Endodermal cell (in vitro differentiated cells): ENCODE measurements around the gene ZBTB7C. TPM values are rescaled to one million over a fixed set of nuclear protein-coding genes. Genes with fewer than 3 reads are reported as not detected.

Experiments
- DNase-seq: peaks from one replicate; pipeline ENCODE4 v3.0.0-alpha.2; 2017
- H3K27ac ChIP-seq: 2 replicates; pipeline ENCODE4 v1.5.1; 2013; ENCODE audit warnings: mild to moderate bottlenecking, low read depth, low read length, moderate library complexity
- H3K27me3 ChIP-seq: 2 replicates; pipeline ENCODE4 v1.6.1; 2013; ENCODE audit warnings: mild to moderate bottlenecking, low read length, moderate library complexity; ENCODE audit not compliant: insufficient read depth, control insufficient read depth, poor library complexity, severe bottlenecking
- H3K36me3 ChIP-seq: 2 replicates; pipeline ENCODE4 v1.7.0; 2013; ENCODE audit warnings: mild to moderate bottlenecking, low read length, moderate library complexity; ENCODE audit not compliant: control insufficient read depth, insufficient read depth
- H3K4me1 ChIP-seq: one replicate; pipeline ENCODE4 v1.7.0; 2013; ENCODE audit warnings: low read length; ENCODE audit not compliant: control insufficient read depth, insufficient read depth
- H3K4me3 ChIP-seq: 2 replicates; pipeline ENCODE4 v1.5.1; 2013; ENCODE audit warnings: mild to moderate bottlenecking, low read length, moderate library complexity
- H3K9ac ChIP-seq: 2 replicates; pipeline ENCODE4 v1.6.1; 2013; ENCODE audit warnings: mild to moderate bottlenecking, low read length, moderate library complexity; ENCODE audit not compliant: poor library complexity, severe bottlenecking; ENCODE audit errors: extremely low read depth
- H3K9me3 ChIP-seq: 2 replicates; pipeline ENCODE4 v1.6.1; 2013; ENCODE audit warnings: mild to moderate bottlenecking, low read length, moderate library complexity; ENCODE audit not compliant: control insufficient read depth
- H3K27ac Mint-ChIP-seq: 2 replicates; pipeline ENCODE4 v1.8.0; 2020; ENCODE audit warnings: mixed read lengths
- H3K27me3 Mint-ChIP-seq: 2 replicates; pipeline ENCODE4 v1.8.0; 2021; ENCODE audit warnings: mild to moderate bottlenecking, mixed read lengths; ENCODE audit not compliant: insufficient read depth
- H3K36me3 Mint-ChIP-seq: 2 replicates; pipeline ENCODE4 v1.8.0; 2020; ENCODE audit warnings: low read depth, mixed read lengths
- H3K4me1 Mint-ChIP-seq: 2 replicates; pipeline ENCODE4 v1.8.0; 2020; ENCODE audit warnings: mixed read lengths
- H3K4me3 Mint-ChIP-seq: 2 replicates; pipeline ENCODE4 v1.8.0; 2020; ENCODE audit warnings: mild to moderate bottlenecking, moderate library complexity, mixed read lengths
- H3K9me3 Mint-ChIP-seq: 2 replicates; pipeline ENCODE4 v1.8.0; 2020; ENCODE audit warnings: mild to moderate bottlenecking, mixed read lengths
- WGBS, 2 experiments: methylation state at CpG; one replicate each; pipeline versions ENCODE4 v1.1.5 to v1.1.7; 2013; ENCODE audit warnings: missing lambda C conversion rate in 2 of 2, mixed read lengths in 1 of 2; ENCODE audit not compliant: insufficient coverage in 1 of 2, insufficient read length in 1 of 2; 5-methylcytosine and 5-hydroxymethylcytosine counted together
- total RNA-seq, 2 donors: library from RNA; stranded (reverse); fragmentation: NEBNext Ultra II Directional in 1 of 2; extraction: Animal tissue kit (Norgen Biotek cat#: 25700) in 1 of 2; gene quantifications; 2 replicates in 1 of 2; 3 replicates in 1 of 2; pipeline ENCODE4 v1.2.1, GENCODE V29; 2021
- TF ChIP-seq, protein P1 (sequence below): fragments of 200-600 bp; sonication (generic); conservative IDR thresholded peaks from 2 replicates; pipeline ENCODE4 v1.5.0; 2021; ENCODE audit warnings: antibody characterized with exemption, mild to moderate bottlenecking

The ZBTB7C gene
- total RNA-seq, 2 donors from 2014 or later, result 0.31 to 0.62 TPM

DNA sequence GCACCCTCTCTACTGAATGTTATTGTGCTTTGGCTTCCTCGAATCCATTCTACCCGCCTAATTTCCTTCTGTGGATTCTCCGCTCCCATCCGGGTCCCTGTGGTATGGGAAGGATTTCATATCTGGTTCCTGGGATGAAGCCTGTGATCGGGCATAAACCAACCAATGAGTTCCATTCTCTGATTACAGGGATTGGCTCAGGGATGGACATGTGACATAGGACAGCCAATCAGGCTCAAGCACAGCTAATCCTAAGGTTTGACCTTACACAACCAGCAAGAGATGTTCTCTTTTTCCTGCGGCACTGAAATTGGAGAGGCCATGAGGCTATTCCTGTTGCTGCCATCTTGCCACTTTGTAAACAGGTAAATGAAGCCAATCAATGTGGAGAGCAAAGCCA, 310.6 kb downstream of the ZBTB7C start:
- no peak overlapping the region for H3K27ac ChIP-seq
- WGBS, 2 experiments, result 85 to 89% methylated on average over 5 to 6 of the region's 6 CpGs
- no peaks in the 10 kb centered on the region for H3K36me3 Mint-ChIP-seq

DNA sequence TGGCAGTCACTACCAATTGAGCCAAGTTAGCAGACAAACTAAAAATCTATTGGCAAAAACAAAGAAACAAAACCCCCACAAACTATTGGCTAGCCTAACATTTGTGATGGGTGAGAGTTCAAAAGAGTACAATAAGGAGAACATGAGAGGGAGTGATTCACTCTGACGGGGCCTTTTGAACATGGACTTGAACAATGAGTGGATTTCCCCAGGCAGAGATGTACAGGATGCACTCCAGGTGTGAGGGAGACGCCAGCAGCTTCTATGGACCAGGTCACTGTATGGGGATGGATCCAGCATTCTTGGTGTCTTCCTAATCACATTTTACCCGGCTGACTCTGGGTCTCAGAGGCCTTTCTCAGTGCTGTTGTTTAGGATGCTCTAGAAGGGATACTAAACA, 311.2 kb downstream of the ZBTB7C start:
- Mint-ChIP-seq H3K36me3 (no peaks in the 10 kb centered on the region), H3K27ac (no peak overlapping the region)
- WGBS, 2 experiments, result 94 to 100% methylated on average over 2 to 3 of the region's 3 CpGs

More for the DNA sequence above, 310.6 kb downstream of the ZBTB7C start:
- Mint-ChIP-seq H3K27ac (no peak overlapping the region), H3K4me3 (no peak overlapping the region), H3K27me3 (no peaks in the 10 kb centered on the region), H3K4me1 (peaks cover 4% of the 10 kb centered on the region), H3K9me3 (no peaks in the 10 kb centered on the region)
- Histone ChIP-seq H3K9me3 (no peaks in the 10 kb centered on the region), H3K4me3 (no peak overlapping the region), H3K27me3 (no peaks in the 10 kb centered on the region), H3K9ac (no peak overlapping the region), H3K36me3 (no peaks in the 10 kb centered on the region), H3K4me1 (no peaks in the 10 kb centered on the region)
- DNase-seq, result no peak
- TF ChIP-seq, protein P1, sequence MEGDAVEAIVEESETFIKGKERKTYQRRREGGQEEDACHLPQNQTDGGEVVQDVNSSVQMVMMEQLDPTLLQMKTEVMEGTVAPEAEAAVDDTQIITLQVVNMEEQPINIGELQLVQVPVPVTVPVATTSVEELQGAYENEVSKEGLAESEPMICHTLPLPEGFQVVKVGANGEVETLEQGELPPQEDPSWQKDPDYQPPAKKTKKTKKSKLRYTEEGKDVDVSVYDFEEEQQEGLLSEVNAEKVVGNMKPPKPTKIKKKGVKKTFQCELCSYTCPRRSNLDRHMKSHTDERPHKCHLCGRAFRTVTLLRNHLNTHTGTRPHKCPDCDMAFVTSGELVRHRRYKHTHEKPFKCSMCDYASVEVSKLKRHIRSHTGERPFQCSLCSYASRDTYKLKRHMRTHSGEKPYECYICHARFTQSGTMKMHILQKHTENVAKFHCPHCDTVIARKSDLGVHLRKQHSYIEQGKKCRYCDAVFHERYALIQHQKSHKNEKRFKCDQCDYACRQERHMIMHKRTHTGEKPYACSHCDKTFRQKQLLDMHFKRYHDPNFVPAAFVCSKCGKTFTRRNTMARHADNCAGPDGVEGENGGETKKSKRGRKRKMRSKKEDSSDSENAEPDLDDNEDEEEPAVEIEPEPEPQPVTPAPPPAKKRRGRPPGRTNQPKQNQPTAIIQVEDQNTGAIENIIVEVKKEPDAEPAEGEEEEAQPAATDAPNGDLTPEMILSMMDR, result no peak

DNA sequence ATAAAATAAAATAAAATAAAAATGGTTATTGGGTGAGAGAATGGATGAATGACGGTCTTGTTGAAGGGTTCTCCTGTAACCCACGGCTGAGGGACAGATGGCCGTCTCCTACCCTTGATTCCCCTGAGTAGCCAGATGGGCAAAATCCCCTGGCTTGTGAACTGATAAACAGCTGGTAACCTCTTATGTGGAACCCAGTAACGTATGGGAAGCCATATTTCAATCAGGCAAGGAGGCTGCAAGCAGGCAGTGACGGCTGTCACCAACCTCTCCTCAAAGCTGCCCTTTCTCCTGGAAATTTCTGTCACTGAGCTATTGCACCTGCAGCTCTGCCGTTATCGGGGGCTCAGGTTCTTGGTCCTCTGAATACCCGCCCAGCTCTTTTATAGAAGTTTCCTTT, 313.5 kb downstream of the ZBTB7C start:
- TF ChIP-seq, protein P1, result no peak
- H3K4me3 ChIP-seq, result no peak overlapping the region
- Mint-ChIP-seq H3K9me3 (no peaks in the 10 kb centered on the region), H3K27ac (no peak overlapping the region), H3K4me3 (no peak overlapping the region), H3K27me3 (no peaks in the 10 kb centered on the region), H3K36me3 (no peaks in the 10 kb centered on the region), H3K4me1 (no peaks in the 10 kb centered on the region)
- H3K9ac ChIP-seq, result no peak overlapping the region
- H3K27ac ChIP-seq, result no peak overlapping the region
- no peaks in the 10 kb centered on the region for H3K36me3 ChIP-seq
- no peaks in the 10 kb centered on the region for H3K4me1 ChIP-seq
- H3K27me3 ChIP-seq, result no peaks in the 10 kb centered on the region
- no peak for DNase-seq
- 85 to 86% methylated on average over 8 of the region's 8 CpGs for WGBS, 2 experiments
- no peaks in the 10 kb centered on the region for H3K9me3 ChIP-seq

More for the DNA sequence above, 311.2 kb downstream of the ZBTB7C start:
- H3K9me3 ChIP-seq, result no peaks in the 10 kb centered on the region
- no peaks in the 10 kb centered on the region for H3K4me1 ChIP-seq
- H3K27ac ChIP-seq, result no peak overlapping the region
- Mint-ChIP-seq H3K27me3 (no peaks in the 10 kb centered on the region), H3K4me1 (peaks cover 4% of the 10 kb centered on the region), H3K4me3 (no peak overlapping the region), H3K9me3 (no peaks in the 10 kb centered on the region)
- no peaks in the 10 kb centered on the region for H3K36me3 ChIP-seq
- H3K4me3 ChIP-seq, result no peak overlapping the region
- TF ChIP-seq, protein P1, result no peak
- no peak overlapping the region for H3K9ac ChIP-seq
- no peak for DNase-seq
- no peaks in the 10 kb centered on the region for H3K27me3 ChIP-seq
